Gastroesophageal sphincter (tissue), 4 donors: Measurements from ENCODE around the gene OGDH. TPM values are rescaled to one million over a fixed set of nuclear protein-coding genes. Genes with fewer than 3 reads are reported as not detected.

ENCODE experiments used
- ATAC-seq: fragments of 150-250 bp; one replicate; pipeline ENCODE4 v1.9.1; 2016; ENCODE audit warnings: mild to moderate bottlenecking, moderate library complexity
- H3K27ac ChIP-seq, 4 donors: fragments of 200-600 bp; sonication (generic) in 3 of 4; 1 replicate in 3 of 4; 2 replicates in 1 of 4; pipeline ENCODE4 v1.5.1; 2016 to 2019
- H3K27me3 ChIP-seq: fragments of 200-600 bp; sonication (generic); one replicate; pipeline ENCODE4 v1.5.1; 2019
- H3K36me3 ChIP-seq, 2 donors: fragments of 200-600 bp; sonication (generic); one replicate each; pipeline ENCODE4 v1.5.1; 2019; ENCODE audit warnings: control low read depth in 1 of 2
- H3K4me1 ChIP-seq, 3 donors: fragments of 200-600 bp; sonication (generic); 1 replicate in 2 of 3; 2 replicates in 1 of 3; pipeline ENCODE4 v1.5.1; 2016 to 2019; ENCODE audit warnings: control low read depth in 2 of 3
- H3K4me3 ChIP-seq, 2 donors: fragments of 200-600 bp; sonication (generic); one replicate each; pipeline ENCODE4 v1.5.1; 2019; ENCODE audit warnings: mild to moderate bottlenecking in 1 of 2, moderate library complexity in 1 of 2
- H3K9me3 ChIP-seq, 3 donors: fragments of 200-600 bp; sonication (generic); one replicate each; pipeline ENCODE4 v1.5.1; 2017 to 2019; ENCODE audit warnings: control low read depth in 2 of 3
- CTCF ChIP-seq, 4 experiments: fragments of 200-600 bp in 2 of 4; fragments of 450-650 bp in 2 of 4; sonication (generic) in 1 of 4; IDR thresholded peaks; one replicate each; pipeline ENCODE4 v1.5.1; 2017 to 2019; ENCODE audit warnings: antibody characterized with exemption in 4 of 4, mild to moderate bottlenecking in 2 of 4, moderate library complexity in 2 of 4
- EP300 ChIP-seq: sonication (generic); formaldehyde crosslinking; IDR thresholded peaks from one replicate; pipeline ENCODE4 v1.6.1; 2017; ENCODE audit warnings: antibody characterized with exemption, mild to moderate bottlenecking
- POLR2A ChIP-seq, 2 donors: fragments of 450-650 bp; IDR thresholded peaks; one replicate each; pipeline ENCODE4 v1.6.1; 2017; ENCODE audit warnings: antibody characterized with exemption in 2 of 2, mild to moderate bottlenecking in 2 of 2, moderate library complexity in 1 of 2
- POLR2AphosphoS5 ChIP-seq: sonication (generic); formaldehyde crosslinking; IDR thresholded peaks from one replicate; pipeline ENCODE4 v1.6.1; 2017; ENCODE audit warnings: antibody characterized with exemption
- WGBS, 2 donors: methylation state at CpG; one replicate each; pipeline ENCODE4 v1.1.5; 2018; ENCODE audit warnings: low coverage in 1 of 2; 5-methylcytosine and 5-hydroxymethylcytosine counted together
- total RNA-seq, 4 donors: library from RNA; depleted of rRNA; stranded (reverse); fragments of >200 nt; gene quantifications; one replicate each; pipeline ENCODE4 v1.1.0, GENCODE V29; 2016

OGDH gene
- total RNA-seq, 4 donors from 2014 or later = 112 to 222 (median 137) TPM

- no peaks in the 10 kb centered on the region for H3K36me3 ChIP-seq
- H3K4me1 ChIP-seq = no peaks in the 10 kb centered on the region
- H3K9me3 ChIP-seq = no peaks in the 10 kb centered on the region
- TF ChIP-seq CTCF (IDR thresholded peaks at IDR 0.05) (no peak), POLR2A (IDR thresholded peaks at IDR 0.05) (no peak), POLR2AphosphoS5 (no peak), EP300 (no peak)
- ATAC-seq = no peak
- H3K27me3 ChIP-seq = no peaks in the 10 kb centered on the region
- 50 to 70% methylated on average over 1 to 3 of the region's 4 CpGs for WGBS, 2 donors
- no peak overlapping the region for H3K27ac ChIP-seq
- H3K4me3 ChIP-seq = no peak overlapping the region
These were observed 131.8 kb downstream of the OGDH start for GRCh38 chr7:44738051-44738723.

GRCh38 chr7:44738876-44739665 lies 132.6 kb downstream of the OGDH start:
- TF ChIP-seq POLR2AphosphoS5 (no peak), EP300 (no peak), POLR2A (IDR thresholded peaks at IDR 0.05) (no peak), CTCF (IDR thresholded peaks at IDR 0.05) (no peak)
- WGBS, 2 donors = 96 to 100% methylated on average over 5 to 9 of the region's 23 CpGs

GRCh38 chr7:44740055-44740454 lies 133.6 kb downstream of the OGDH start:
- no peaks in the 10 kb centered on the region for H3K27me3 ChIP-seq
- H3K4me3 ChIP-seq = no peak overlapping the region
- no peak for TF ChIP-seq EP300
- TF ChIP-seq POLR2AphosphoS5 = no peak
- TF ChIP-seq POLR2A (IDR thresholded peaks at IDR 0.05) = no peak
- TF ChIP-seq CTCF (IDR thresholded peaks at IDR 0.05) = no peak
- 100% methylated on average over 1 of the region's 2 CpGs; no CpG with 5 or more reads in 1 of the 2 donors for WGBS, 2 donors
- H3K36me3 ChIP-seq = no peaks in the 10 kb centered on the region
- no peaks in the 10 kb centered on the region for H3K4me1 ChIP-seq
- no peaks in the 10 kb centered on the region for H3K9me3 ChIP-seq
- no peak overlapping the region for H3K27ac ChIP-seq
- no peak for ATAC-seq

More at GRCh38 chr7:44738876-44739665, 132.6 kb downstream of the OGDH start:
- Histone ChIP-seq H3K36me3 (no peaks in the 10 kb centered on the region), H3K27ac (no peak overlapping the region), H3K9me3 (no peaks in the 10 kb centered on the region), H3K4me3 (no peak overlapping the region), H3K4me1 (no peaks in the 10 kb centered on the region), H3K27me3 (no peaks in the 10 kb centered on the region)
- no peak for ATAC-seq

- Histone ChIP-seq H3K27me3 (no peaks in the 10 kb centered on the region), H3K36me3 (no peaks in the 10 kb centered on the region), H3K27ac (no peak overlapping the region), H3K4me1 (peaks cover 0 to 7% (median 0%) of the 10 kb centered on the region in 3 donors), H3K4me3 (no peak overlapping the region), H3K9me3 (no peaks in the 10 kb centered on the region)
- no peak for ATAC-seq
- TF ChIP-seq EP300 = no peak
- TF ChIP-seq POLR2AphosphoS5 = no peak
- no peak for TF ChIP-seq CTCF (IDR thresholded peaks at IDR 0.05)
- no peak for TF ChIP-seq POLR2A (IDR thresholded peaks at IDR 0.05)
- WGBS, 2 donors = 50 to 80% methylated on average over 1 of the region's 1 CpG
These were observed 137.3 kb downstream of the OGDH start for GRCh38 chr7:44743750-44744149.
